ENCODE measurements around the gene HMGCS1.

DNA sequence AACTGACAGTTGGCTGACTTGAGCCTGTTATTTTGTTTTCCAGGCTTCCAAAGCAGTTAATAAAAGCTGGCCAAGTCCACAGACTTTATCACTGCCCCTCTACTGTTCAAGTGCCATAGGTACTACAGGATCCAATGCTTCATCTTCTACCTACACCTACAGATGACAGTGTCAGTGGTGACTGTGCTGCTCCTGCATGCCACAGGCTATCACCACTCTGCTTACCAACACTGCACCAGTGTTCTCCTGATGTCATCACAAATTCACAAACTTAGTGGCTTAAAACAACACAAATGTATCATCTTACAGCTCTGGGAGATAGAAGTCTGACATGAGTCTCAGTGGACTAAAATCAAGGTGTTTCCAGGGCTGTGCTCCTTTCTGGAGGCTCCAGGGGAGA, 26.6 kb downstream of the HMGCS1 start:
- TF ChIP-seq, protein P1, sequence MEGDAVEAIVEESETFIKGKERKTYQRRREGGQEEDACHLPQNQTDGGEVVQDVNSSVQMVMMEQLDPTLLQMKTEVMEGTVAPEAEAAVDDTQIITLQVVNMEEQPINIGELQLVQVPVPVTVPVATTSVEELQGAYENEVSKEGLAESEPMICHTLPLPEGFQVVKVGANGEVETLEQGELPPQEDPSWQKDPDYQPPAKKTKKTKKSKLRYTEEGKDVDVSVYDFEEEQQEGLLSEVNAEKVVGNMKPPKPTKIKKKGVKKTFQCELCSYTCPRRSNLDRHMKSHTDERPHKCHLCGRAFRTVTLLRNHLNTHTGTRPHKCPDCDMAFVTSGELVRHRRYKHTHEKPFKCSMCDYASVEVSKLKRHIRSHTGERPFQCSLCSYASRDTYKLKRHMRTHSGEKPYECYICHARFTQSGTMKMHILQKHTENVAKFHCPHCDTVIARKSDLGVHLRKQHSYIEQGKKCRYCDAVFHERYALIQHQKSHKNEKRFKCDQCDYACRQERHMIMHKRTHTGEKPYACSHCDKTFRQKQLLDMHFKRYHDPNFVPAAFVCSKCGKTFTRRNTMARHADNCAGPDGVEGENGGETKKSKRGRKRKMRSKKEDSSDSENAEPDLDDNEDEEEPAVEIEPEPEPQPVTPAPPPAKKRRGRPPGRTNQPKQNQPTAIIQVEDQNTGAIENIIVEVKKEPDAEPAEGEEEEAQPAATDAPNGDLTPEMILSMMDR (IDR thresholded peaks at IDR 0.05), result no peak
- no peak for TF ChIP-seq ZFX (IDR thresholded peaks at IDR 0.05; ENCODE audit: borderline replicate concordance)

Measured in 22Rv1 (cell line).